IPS DF 4.7 (cell line): ENCODE results near the gene HAS3.
"Not testable (repeated sequence)": the region's sequence is repeated elsewhere in the genome, so short reads cannot be mapped to it uniquely, and the experiment has no call there.

Experiments
- DNase-seq: peaks from one replicate; pipeline ENCODE4 v3.0.0-alpha.2; 2013; ENCODE audit warnings: low spot score; ENCODE audit errors: extremely low read depth

Gene HAS3

GRCh38 chr16:69105501-69106361 is at the start of gene HAS3:
TSS of gene HAS3 (plus strand) at chr16:69105653. CDS start at chr16:69109396, 3,743 bp downstream.
- DNase-seq = no peak

GRCh38 chr16:69055980-69056379 is 49.5 kb upstream of the HAS3 start:
- DNase-seq = no peak

GRCh38 chr16:69056421-69056820 is 49.0 kb upstream of the HAS3 start:
- DNase-seq = no peak

- DNase-seq = no peak
Measured at GRCh38 chr16:69057400-69058378, 47.8 kb upstream of the HAS3 start.

- DNase-seq = not testable (repeated sequence)
Measured at GRCh38 chr16:69063491-69063890, 42.0 kb upstream of the HAS3 start.

- DNase-seq = no peak
Measured at GRCh38 chr16:69064124-69064763, 41.2 kb upstream of the HAS3 start.

- DNase-seq = no peak
Measured at GRCh38 chr16:69064764-69065313, 40.6 kb upstream of the HAS3 start.

- no peak for DNase-seq
Measured at GRCh38 chr16:69069504-69069903, 35.9 kb upstream of the HAS3 start.

- no peak for DNase-seq
Measured at GRCh38 chr16:69071036-69071435, 34.4 kb upstream of the HAS3 start.

GRCh38 chr16:69072640-69072974 is 32.8 kb upstream of the HAS3 start:
- DNase-seq = no peak

- DNase-seq = no peak
Measured at GRCh38 chr16:69073181-69073702, 32.2 kb upstream of the HAS3 start.

- DNase-seq = no peak
Measured at GRCh38 chr16:69077251-69077650, 28.2 kb upstream of the HAS3 start.

- no peak for DNase-seq
Measured at GRCh38 chr16:69078073-69078472, 27.4 kb upstream of the HAS3 start.

- DNase-seq = no peak
Measured at GRCh38 chr16:69079697-69080096, 25.8 kb upstream of the HAS3 start.

- no peak for DNase-seq
Measured at GRCh38 chr16:69083306-69083941, 22.0 kb upstream of the HAS3 start.

- no peak for DNase-seq
Measured at GRCh38 chr16:69084289-69084688, 21.2 kb upstream of the HAS3 start.

GRCh38 chr16:69085032-69085695 is 20.3 kb upstream of the HAS3 start:
- no peak for DNase-seq

GRCh38 chr16:69087161-69087581 is 18.3 kb upstream of the HAS3 start:
- no peak for DNase-seq

GRCh38 chr16:69088684-69089083 is 16.8 kb upstream of the HAS3 start:
- DNase-seq = no peak
